Effector CD4-positive, alpha-beta T cell (primary cell): ENCODE results near the gene TTC34.
"Not testable (repeated sequence)": the region's sequence is repeated elsewhere in the genome, so short reads cannot be mapped to it uniquely, and the experiment has no call there.

Source experiments
- DNase-seq: peaks from one replicate; pipeline ENCODE4 v3.0.0-alpha.2; 2020

Gene TTC34

GRCh38 chr1:2796890-2797740, 4.4 kb downstream of the TTC34 start:
- DNase-seq = no peak

- no peak for DNase-seq
These were observed 5.6 kb downstream of the TTC34 start for GRCh38 chr1:2795926-2796325.

- no peak for DNase-seq
These were observed 10.3 kb downstream of the TTC34 start for GRCh38 chr1:2791027-2791760.

GRCh38 chr1:2789986-2790581, 11.4 kb downstream of the TTC34 start:
- no peak for DNase-seq

GRCh38 chr1:2789164-2789985, 12.1 kb downstream of the TTC34 start:
- no peak for DNase-seq

- no peak for DNase-seq
These were observed 12.9 kb downstream of the TTC34 start for GRCh38 chr1:2788506-2789163.

GRCh38 chr1:2787163-2787911, 14.2 kb downstream of the TTC34 start:
- no peak for DNase-seq

GRCh38 chr1:2786329-2787162, 14.9 kb downstream of the TTC34 start:
- DNase-seq = peak; percentile 69

GRCh38 chr1:2785631-2786328, 15.7 kb downstream of the TTC34 start:
- DNase-seq = no peak

GRCh38 chr1:2784854-2785630, 16.5 kb downstream of the TTC34 start:
- no peak for DNase-seq

- no peak for DNase-seq
These were observed 17.8 kb downstream of the TTC34 start for GRCh38 chr1:2783435-2784397.

- DNase-seq = no peak
These were observed 18.4 kb downstream of the TTC34 start for GRCh38 chr1:2783069-2783434.

GRCh38 chr1:2781627-2782026, 19.9 kb downstream of the TTC34 start:
- DNase-seq = no peak

GRCh38 chr1:2778220-2778592, 23.3 kb downstream of the TTC34 start:
- no peak for DNase-seq

GRCh38 chr1:2777424-2778219, 23.9 kb downstream of the TTC34 start:
- DNase-seq = no peak

GRCh38 chr1:2775333-2775732, 26.2 kb downstream of the TTC34 start:
- DNase-seq = not testable (repeated sequence)

GRCh38 chr1:2768052-2768451, 33.4 kb downstream of the TTC34 start:
- not testable (repeated sequence) for DNase-seq
